Epithelial cell of prostate (primary cell): ENCODE data around the gene PDGFRB.
"Not testable (repeated sequence)": the region's sequence is repeated elsewhere in the genome, so short reads cannot be mapped to it uniquely, and the experiment has no call there.

Experiments used
- DNase-seq: peaks from one replicate; pipeline ENCODE4 v3.0.0-alpha.2; 2011; ENCODE audit warnings: low read depth, low spot score
- H3K27ac ChIP-seq: fragments of 450-650 bp; 2 replicates; pipeline ENCODE4 v1.5.1; 2017; ENCODE audit warnings: mild to moderate bottlenecking

The PDGFRB gene

GRCh38 chr5:150105928-150106615, 49.6 kb downstream of the PDGFRB start:
- H3K27ac ChIP-seq = no peak overlapping the region
- DNase-seq = no peak

GRCh38 chr5:150104550-150104870, 51.1 kb downstream of the PDGFRB start:
- H3K27ac ChIP-seq = no peak overlapping the region

GRCh38 chr5:150103678-150104549, 51.7 kb downstream of the PDGFRB start:
- no peak overlapping the region for H3K27ac ChIP-seq
- no peak for DNase-seq

More at GRCh38 chr5:150104550-150104870, 51.1 kb downstream of the PDGFRB start:
- no peak for DNase-seq

- H3K27ac ChIP-seq = no peak overlapping the region
- DNase-seq = no peak
These were observed 54.6 kb downstream of the PDGFRB start for GRCh38 chr5:150101023-150101422.

- no peak overlapping the region for H3K27ac ChIP-seq
- DNase-seq = no peak
These were observed 58.5 kb downstream of the PDGFRB start for GRCh38 chr5:150097152-150097551.

GRCh38 chr5:150092159-150092787, 63.4 kb downstream of the PDGFRB start:
- DNase-seq = no peak
- H3K27ac ChIP-seq = no peak overlapping the region

GRCh38 chr5:150085950-150086715, 69.5 kb downstream of the PDGFRB start, which contains the start of gene CSF1R:
Gene CSF1R, minus strand, starts transcription at chr5:150086554. Its CDS starts 127 bp downstream, at chr5:150086427.
- no peak within 1 kb of the TSS for H3K27ac ChIP-seq
- DNase-seq = no peak

GRCh38 chr5:150085191-150085912, 70.3 kb downstream of the PDGFRB start:
- no peak for DNase-seq

GRCh38 chr5:150084754-150085153, 70.9 kb downstream of the PDGFRB start:
- not testable (repeated sequence) for H3K27ac ChIP-seq, DNase-seq

More at GRCh38 chr5:150085191-150085912, 70.3 kb downstream of the PDGFRB start:
- H3K27ac ChIP-seq = no peak overlapping the region

- DNase-seq = no peak
- H3K27ac ChIP-seq = no peak overlapping the region
These were observed 72.8 kb downstream of the PDGFRB start for GRCh38 chr5:150082889-150083288.

GRCh38 chr5:150082374-150082773, 73.3 kb downstream of the PDGFRB start:
- no peak overlapping the region for H3K27ac ChIP-seq
- DNase-seq = no peak

GRCh38 chr5:150081541-150082283, 73.9 kb downstream of the PDGFRB start:
- H3K27ac ChIP-seq = no peak overlapping the region
- DNase-seq = no peak

- H3K27ac ChIP-seq = no peak overlapping the region
- no peak for DNase-seq
These were observed 74.8 kb downstream of the PDGFRB start for GRCh38 chr5:150080696-150081435.

- no peak for DNase-seq
- no peak overlapping the region for H3K27ac ChIP-seq
These were observed 75.7 kb downstream of the PDGFRB start for GRCh38 chr5:150079909-150080461.

- H3K27ac ChIP-seq = no peak overlapping the region
- no peak for DNase-seq
These were observed 76.6 kb downstream of the PDGFRB start for GRCh38 chr5:150078802-150079689.

- no peak overlapping the region for H3K27ac ChIP-seq
- DNase-seq = no peak
These were observed 77.4 kb downstream of the PDGFRB start for GRCh38 chr5:150077996-150078801.
